Fibroblast of villous mesenchyme (primary cell): ENCODE data around the gene PRICKLE1. TPM values are rescaled to one million over a fixed set of nuclear protein-coding genes. Genes with fewer than 3 reads are reported as not detected.

ENCODE experiments used
- DNase-seq: peaks from one replicate; pipeline ENCODE4 v3.0.0-alpha.2; 2010; ENCODE audit warnings: low read depth
- H3K4me3 ChIP-seq: 2 replicates; pipeline ENCODE4 v1.5.1; 2011; ENCODE audit warnings: low read depth, mild to moderate bottlenecking, low read length
- total RNA-seq: library from RNA; depleted of rRNA; stranded (reverse); fragments of >200 nt; gene quantifications from 2 replicates; pipeline ENCODE4 v1.2.3, GENCODE V29; 2012
- TF ChIP-seq, protein P1 (sequence below): IDR thresholded peaks from 2 replicates; pipeline ENCODE4 v1.5.1; 2012; ENCODE audit warnings: low read depth, mild to moderate bottlenecking, low read length; ENCODE audit not compliant: insufficient read depth

Gene PRICKLE1
- total RNA-seq, 1 donor, result 32.4 TPM

DNA sequence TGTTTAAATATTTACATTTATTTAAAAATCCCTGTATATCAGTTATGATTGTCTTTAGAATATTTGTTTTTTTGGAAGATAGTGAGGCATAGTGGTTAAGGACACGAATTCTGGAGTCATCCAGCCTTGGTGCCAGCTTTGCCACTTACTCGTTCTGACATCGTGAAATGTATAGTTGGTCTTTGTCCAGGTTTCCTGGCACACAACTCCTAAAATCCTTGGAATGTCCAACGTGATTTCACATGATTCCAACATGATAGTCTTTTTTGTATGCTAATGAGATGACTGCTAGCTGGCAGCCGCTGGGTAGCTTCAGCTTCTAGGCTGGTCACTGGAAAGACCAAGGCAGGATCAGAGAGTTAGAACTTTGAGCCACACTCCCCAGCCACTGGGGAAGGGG, 64.8 kb downstream of the PRICKLE1 start:
- DNase-seq, result no peak
- TF ChIP-seq, protein P1, sequence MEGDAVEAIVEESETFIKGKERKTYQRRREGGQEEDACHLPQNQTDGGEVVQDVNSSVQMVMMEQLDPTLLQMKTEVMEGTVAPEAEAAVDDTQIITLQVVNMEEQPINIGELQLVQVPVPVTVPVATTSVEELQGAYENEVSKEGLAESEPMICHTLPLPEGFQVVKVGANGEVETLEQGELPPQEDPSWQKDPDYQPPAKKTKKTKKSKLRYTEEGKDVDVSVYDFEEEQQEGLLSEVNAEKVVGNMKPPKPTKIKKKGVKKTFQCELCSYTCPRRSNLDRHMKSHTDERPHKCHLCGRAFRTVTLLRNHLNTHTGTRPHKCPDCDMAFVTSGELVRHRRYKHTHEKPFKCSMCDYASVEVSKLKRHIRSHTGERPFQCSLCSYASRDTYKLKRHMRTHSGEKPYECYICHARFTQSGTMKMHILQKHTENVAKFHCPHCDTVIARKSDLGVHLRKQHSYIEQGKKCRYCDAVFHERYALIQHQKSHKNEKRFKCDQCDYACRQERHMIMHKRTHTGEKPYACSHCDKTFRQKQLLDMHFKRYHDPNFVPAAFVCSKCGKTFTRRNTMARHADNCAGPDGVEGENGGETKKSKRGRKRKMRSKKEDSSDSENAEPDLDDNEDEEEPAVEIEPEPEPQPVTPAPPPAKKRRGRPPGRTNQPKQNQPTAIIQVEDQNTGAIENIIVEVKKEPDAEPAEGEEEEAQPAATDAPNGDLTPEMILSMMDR, result no peak

DNA sequence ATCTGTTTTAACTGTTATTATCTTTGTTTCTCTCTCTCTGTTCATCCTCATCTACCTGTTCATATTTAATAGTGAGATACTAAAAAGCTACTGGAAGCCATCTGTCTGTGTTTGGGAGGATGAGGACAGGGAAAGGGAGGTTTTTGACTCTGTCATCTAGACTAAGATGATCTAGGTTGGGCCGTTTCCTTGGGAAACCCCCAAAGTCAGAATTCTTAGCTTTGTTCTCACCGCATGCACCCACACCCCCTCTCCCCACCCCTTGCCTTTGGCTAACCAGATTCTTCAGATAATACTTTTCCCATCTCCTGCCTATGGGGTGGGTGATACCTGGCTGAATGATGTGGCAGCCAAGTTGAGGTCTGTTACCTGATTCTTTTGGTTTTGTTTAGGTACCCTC, 73.0 kb downstream of the PRICKLE1 start:
- no peak for DNase-seq
- TF ChIP-seq, protein P1, result no peak
- no peak overlapping the region for H3K4me3 ChIP-seq

More for the DNA sequence above, 64.8 kb downstream of the PRICKLE1 start:
- no peak overlapping the region for H3K4me3 ChIP-seq

DNA sequence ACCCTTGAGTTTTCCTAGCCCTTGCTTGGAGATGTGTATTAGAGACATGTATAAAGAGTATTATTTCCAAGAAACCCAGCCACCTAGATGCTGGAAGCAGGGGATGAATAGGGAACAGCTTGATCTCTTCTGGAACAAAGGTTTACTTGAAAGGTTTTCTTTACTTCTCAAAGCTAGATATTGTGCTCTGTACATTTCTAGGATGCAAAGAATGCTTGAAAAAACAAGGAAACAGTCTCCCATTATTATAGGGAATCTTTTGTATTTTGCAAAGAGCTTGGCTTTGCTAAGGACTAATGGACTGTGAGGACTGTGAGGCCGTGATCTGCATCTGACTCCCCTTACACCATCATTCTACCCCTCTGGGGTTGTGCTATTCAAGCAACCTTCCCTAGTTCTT, 77.9 kb downstream of the PRICKLE1 start:
- TF ChIP-seq, protein P1, result no peak
- no peak overlapping the region for H3K4me3 ChIP-seq
- DNase-seq, result no peak

DNA sequence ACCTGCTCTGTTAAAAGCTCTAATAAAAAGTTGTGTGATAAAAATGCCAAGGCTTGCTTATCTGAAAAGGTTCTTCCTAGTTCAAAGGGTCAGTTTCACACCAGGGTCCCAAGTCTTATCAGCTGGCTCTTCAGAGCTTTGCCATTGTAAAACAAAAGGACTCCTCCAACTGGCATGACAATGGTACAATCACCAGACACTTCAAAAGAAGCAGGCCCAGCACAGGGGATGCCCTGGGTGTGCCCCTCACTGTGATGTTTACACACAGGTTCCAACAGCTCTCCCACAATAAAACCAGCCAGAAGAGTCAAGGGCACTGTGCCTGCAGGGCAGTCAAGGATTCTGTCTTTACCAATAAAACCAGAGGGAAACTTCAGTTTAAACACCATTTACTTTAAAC, 78.7 kb downstream of the PRICKLE1 start:
- DNase-seq, result no peak
- TF ChIP-seq, protein P1, result no peak

DNA sequence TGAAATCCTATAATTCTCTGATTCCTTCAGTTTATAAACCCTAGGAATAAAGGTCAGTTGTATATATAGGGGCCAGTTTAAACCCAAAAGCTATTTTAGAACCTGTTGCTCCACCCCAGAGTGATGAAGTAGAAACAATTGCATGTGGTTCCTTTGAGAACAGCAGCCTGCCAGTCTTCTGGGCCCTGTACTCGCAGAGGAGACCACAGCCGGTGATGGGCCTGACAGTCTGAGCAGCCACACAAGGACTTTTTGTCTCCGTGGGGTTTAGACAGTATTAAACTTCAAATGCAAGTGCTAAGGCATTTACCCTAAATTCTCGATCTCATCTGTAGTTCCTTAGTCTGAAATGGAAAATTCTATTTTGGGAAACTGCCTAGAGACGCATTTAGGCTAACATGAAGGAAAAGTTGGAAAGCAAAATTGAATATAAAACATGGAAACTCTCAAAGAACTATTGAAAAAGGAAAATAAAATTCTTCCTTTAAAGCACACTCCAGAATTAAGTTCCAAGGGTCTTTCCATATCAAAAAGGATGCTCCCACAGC, 80.6 kb downstream of the PRICKLE1 start:
- DNase-seq, result no peak
- TF ChIP-seq, protein P1, result no peak
- no peak overlapping the region for H3K4me3 ChIP-seq

More for the DNA sequence above, 78.7 kb downstream of the PRICKLE1 start:
- no peak overlapping the region for H3K4me3 ChIP-seq

DNA sequence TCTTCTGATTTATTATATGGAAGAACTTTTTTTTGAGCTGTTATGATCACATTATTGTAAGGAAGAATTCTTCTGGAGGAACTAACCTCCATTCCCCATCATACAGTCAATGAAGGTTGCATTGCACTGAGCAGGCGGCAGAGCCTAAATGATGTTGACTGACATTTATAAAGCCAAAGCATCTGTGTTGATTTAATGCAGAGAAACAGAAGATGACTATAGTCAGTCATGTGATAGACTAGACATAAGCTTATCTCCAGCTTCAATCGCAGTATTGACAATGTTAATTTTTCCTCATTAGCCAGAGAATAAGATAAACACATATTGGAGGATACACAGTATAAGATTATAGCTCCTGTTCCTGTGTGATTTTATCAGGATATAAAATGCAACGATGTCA, 82.0 kb downstream of the PRICKLE1 start:
- DNase-seq, result no peak
- TF ChIP-seq, protein P1, result no peak
- no peak overlapping the region for H3K4me3 ChIP-seq

DNA sequence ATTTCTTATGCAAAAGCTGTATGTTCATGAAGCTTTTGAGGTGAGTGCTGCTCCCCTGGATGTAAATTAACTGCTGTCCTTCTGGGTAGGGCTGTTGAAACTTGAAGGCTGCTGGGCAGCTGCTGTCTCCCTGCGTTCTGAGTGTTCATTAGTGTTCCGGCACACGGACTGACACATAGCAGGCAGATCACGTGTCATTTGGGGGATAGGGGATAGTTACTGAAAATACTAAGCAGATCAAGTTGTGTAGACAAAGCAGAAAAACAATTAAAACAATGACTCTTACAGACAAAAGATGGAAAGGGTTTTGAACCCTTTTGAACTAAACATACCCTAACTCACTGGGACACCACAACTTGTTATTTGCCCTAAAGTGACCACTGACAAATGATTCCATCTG, 82.5 kb downstream of the PRICKLE1 start:
- DNase-seq, result no peak
- no peak overlapping the region for H3K4me3 ChIP-seq
- TF ChIP-seq, protein P1, result no peak
